Measurements from ENCODE around the gene RAB23. TPM values are rescaled to one million over a fixed set of nuclear protein-coding genes. Genes with fewer than 3 reads are reported as not detected.

The RAB23 gene
- total RNA-seq, 2 experiments from 2014 or later: 3.5 to 4.1 TPM

- Histone ChIP-seq H3K4me2 (ENCODE audit: low read length) (no peak overlapping the region), H3K79me2 (ENCODE audit: insufficient read depth, low read depth, low read length) (no peaks in the 10 kb centered on the region), H3K9me2 (ENCODE audit: insufficient read depth, low read length) (no peaks in the 10 kb centered on the region), H3K36me3 (ENCODE audit: insufficient read depth, low read length) (no peaks in the 10 kb centered on the region), H3K27ac (ENCODE audit: low read depth, low read length, poor library complexity, severe bottlenecking) (no peak overlapping the region), H4K20me1 (ENCODE audit: insufficient read depth, low read length) (no peaks in the 10 kb centered on the region), H3K9me3 (ENCODE audit: low read length) (no peaks in the 10 kb centered on the region), H3K4me1 (ENCODE audit: insufficient read depth, low read length, poor library complexity, severe bottlenecking) (no peaks in the 10 kb centered on the region), H2AFZ (ENCODE audit: low read length) (no peak overlapping the region), H3K4me3 (ENCODE audit: low read depth, low read length, poor library complexity, severe bottlenecking) (no peak overlapping the region)
- no TSS peak for BruUV-seq (replicated peaks)
- intact Hi-C loops (cut with micrococcal nuclease; ENCODE audit: unreplicated experiment): no loop called here
- no peak for DNase-seq (ENCODE audit: low spot score)
- TF ChIP-seq EZH2phosphoT487 (IDR thresholded peaks at IDR 0.05; ENCODE audit: borderline replicate concordance, low read depth, low read length) (no peak), CTCF (conservative IDR thresholded peaks at IDR 0.05; ENCODE audit: low read length) (no peak)
- ChIA-PET CTCF (ENCODE audit: unreplicated experiment) (no interaction called here), POLR2A (no interaction called here)
These were observed 33.5 kb upstream of the RAB23 start for GRCh38 chr6:57255451-57256169.

- POLR2A ChIA-PET: interaction anchor here (0.6 to 0.7 kb wide), 2 partner anchors 351 to 789 kb away, joined by 3 to 5 read pairs; no protein-coding TSS in a partner anchor
- CTCF ChIA-PET (ENCODE audit: unreplicated experiment): no interaction called here
- Histone ChIP-seq H3K9me3 (ENCODE audit: low read length) (no peaks in the 10 kb centered on the region), H3K4me2 (ENCODE audit: low read length) (no peak overlapping the region), H3K9me2 (ENCODE audit: insufficient read depth, low read length) (no peaks in the 10 kb centered on the region), H2AFZ (ENCODE audit: low read length) (no peak overlapping the region), H4K20me1 (ENCODE audit: insufficient read depth, low read length) (no peaks in the 10 kb centered on the region), H3K4me3 (ENCODE audit: low read depth, low read length, poor library complexity, severe bottlenecking) (no peak overlapping the region), H3K79me2 (ENCODE audit: insufficient read depth, low read depth, low read length) (no peaks in the 10 kb centered on the region), H3K4me1 (ENCODE audit: insufficient read depth, low read length, poor library complexity, severe bottlenecking) (no peaks in the 10 kb centered on the region), H3K27ac (ENCODE audit: low read depth, low read length, poor library complexity, severe bottlenecking) (no peak overlapping the region), H3K36me3 (ENCODE audit: insufficient read depth, low read length) (no peaks in the 10 kb centered on the region)
- BruUV-seq (replicated peaks): no TSS peak
- TF ChIP-seq EZH2phosphoT487 (IDR thresholded peaks at IDR 0.05; ENCODE audit: borderline replicate concordance, low read depth, low read length) (no peak), CTCF (conservative IDR thresholded peaks at IDR 0.05; ENCODE audit: low read length) (no peak)
- DNase-seq (ENCODE audit: low spot score): no peak
- intact Hi-C loops (cut with micrococcal nuclease; ENCODE audit: unreplicated experiment): no loop called here
These were observed 32.1 kb upstream of the RAB23 start for GRCh38 chr6:57254055-57254717.

DNA sequence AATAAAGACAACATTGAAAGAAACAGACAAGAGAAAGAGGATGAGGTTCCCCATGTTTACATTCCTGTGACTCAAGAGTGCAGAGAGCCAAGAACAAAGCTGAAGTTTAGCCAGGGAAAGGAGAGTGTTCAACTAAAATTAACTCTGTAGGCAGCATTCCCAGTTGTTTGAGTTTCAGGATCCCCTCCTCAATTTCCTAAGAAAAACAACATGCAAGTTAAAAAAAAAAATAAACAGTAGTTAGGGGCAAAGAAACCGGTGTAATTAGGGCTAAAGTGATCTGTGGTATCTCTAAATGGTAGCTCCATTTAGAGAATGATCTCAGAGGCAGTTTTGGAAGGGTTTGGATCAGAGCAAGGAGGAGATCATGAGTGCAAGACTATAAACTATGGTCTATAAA, 30.9 kb upstream of the RAB23 start:
- H4K20me1 ChIP-seq (ENCODE audit: insufficient read depth, low read length): no peaks in the 10 kb centered on the region
- ChIA-PET CTCF (ENCODE audit: unreplicated experiment) (no interaction called here), POLR2A (no interaction called here)
- H3K4me2 ChIP-seq (ENCODE audit: low read length): no peak overlapping the region
- H3K9me2 ChIP-seq (ENCODE audit: insufficient read depth, low read length): no peaks in the 10 kb centered on the region
- no peaks in the 10 kb centered on the region for H3K36me3 ChIP-seq (ENCODE audit: insufficient read depth, low read length)
- H3K27ac ChIP-seq (ENCODE audit: low read depth, low read length, poor library complexity, severe bottlenecking): no peak overlapping the region
- TF ChIP-seq CTCF (conservative IDR thresholded peaks at IDR 0.05; ENCODE audit: low read length): no peak
- no peak for TF ChIP-seq EZH2phosphoT487 (IDR thresholded peaks at IDR 0.05; ENCODE audit: borderline replicate concordance, low read depth, low read length)
- H2AFZ ChIP-seq (ENCODE audit: low read length): no peak overlapping the region
- no peak for DNase-seq (ENCODE audit: low spot score)
- no peaks in the 10 kb centered on the region for H3K79me2 ChIP-seq (ENCODE audit: insufficient read depth, low read depth, low read length)
- BruUV-seq (replicated peaks): no TSS peak
- H3K4me1 ChIP-seq (ENCODE audit: insufficient read depth, low read length, poor library complexity, severe bottlenecking): no peaks in the 10 kb centered on the region
- intact Hi-C loops (cut with micrococcal nuclease; ENCODE audit: unreplicated experiment): no loop called here
- no peak overlapping the region for H3K4me3 ChIP-seq (ENCODE audit: low read depth, low read length, poor library complexity, severe bottlenecking)
- no peaks in the 10 kb centered on the region for H3K9me3 ChIP-seq (ENCODE audit: low read length)
